ENCODE measurements around the gene ZCCHC17.

The ZCCHC17 gene

GRCh38 chr1:31299365-31299764 is 2.5 kb downstream of the ZCCHC17 start:
- no peak for DNase-seq
- in situ Hi-C loops (cut with MboI; ENCODE audit: low pct_unique_long_range_greater_than_20kb, low sequenced_read_pairs), result no loop called here

- DNase-seq, result peak; percentile 11
- in situ Hi-C loops (cut with MboI; ENCODE audit: low pct_unique_long_range_greater_than_20kb, low sequenced_read_pairs), result no loop called here
Measured at GRCh38 chr1:31300193-31300592, 3.4 kb downstream of the ZCCHC17 start.

- in situ Hi-C loops (cut with MboI; ENCODE audit: low pct_unique_long_range_greater_than_20kb, low sequenced_read_pairs), result no loop called here
- no peak for DNase-seq
Measured at GRCh38 chr1:31302709-31303441, 6.0 kb downstream of the ZCCHC17 start.

GRCh38 chr1:31306278-31306677 is 9.4 kb downstream of the ZCCHC17 start:
- in situ Hi-C loops (cut with MboI; ENCODE audit: low pct_unique_long_range_greater_than_20kb, low sequenced_read_pairs), result no loop called here
- no peak for DNase-seq

GRCh38 chr1:31308036-31308435 is 11.2 kb downstream of the ZCCHC17 start:
- no peak for DNase-seq
- in situ Hi-C loops (cut with MboI; ENCODE audit: low pct_unique_long_range_greater_than_20kb, low sequenced_read_pairs), result no loop called here

GRCh38 chr1:31310198-31310597 is 13.4 kb downstream of the ZCCHC17 start:
- DNase-seq, result no peak
- in situ Hi-C loops (cut with MboI; ENCODE audit: low pct_unique_long_range_greater_than_20kb, low sequenced_read_pairs), result no loop called here

- DNase-seq, result no peak
- in situ Hi-C loops (cut with MboI; ENCODE audit: low pct_unique_long_range_greater_than_20kb, low sequenced_read_pairs), result no loop called here
Measured at GRCh38 chr1:31315902-31316301, 19.1 kb downstream of the ZCCHC17 start.

GRCh38 chr1:31318146-31318545 is 21.3 kb downstream of the ZCCHC17 start:
- no peak for DNase-seq
- in situ Hi-C loops (cut with MboI; ENCODE audit: low pct_unique_long_range_greater_than_20kb, low sequenced_read_pairs), result no loop called here

GRCh38 chr1:31324093-31324492 is 27.3 kb downstream of the ZCCHC17 start:
- no peak for DNase-seq
- in situ Hi-C loops (cut with MboI; ENCODE audit: low pct_unique_long_range_greater_than_20kb, low sequenced_read_pairs), result no loop called here

- no peak for DNase-seq
- in situ Hi-C loops (cut with MboI; ENCODE audit: low pct_unique_long_range_greater_than_20kb, low sequenced_read_pairs), result no loop called here
Measured at GRCh38 chr1:31324992-31325391, 28.2 kb downstream of the ZCCHC17 start.

- in situ Hi-C loops (cut with MboI; ENCODE audit: low pct_unique_long_range_greater_than_20kb, low sequenced_read_pairs), result no loop called here
- no peak for DNase-seq
Measured at GRCh38 chr1:31326461-31326860, 29.6 kb downstream of the ZCCHC17 start.

GRCh38 chr1:31327381-31327780 is 30.5 kb downstream of the ZCCHC17 start:
- in situ Hi-C loops (cut with MboI; ENCODE audit: low pct_unique_long_range_greater_than_20kb, low sequenced_read_pairs), result no loop called here
- DNase-seq, result no peak

- in situ Hi-C loops (cut with MboI; ENCODE audit: low pct_unique_long_range_greater_than_20kb, low sequenced_read_pairs), result no loop called here
- DNase-seq, result peak; percentile 75
Measured at GRCh38 chr1:31335007-31335406, 38.2 kb downstream of the ZCCHC17 start.

GRCh38 chr1:31336687-31337467 is 40.0 kb downstream of the ZCCHC17 start:
- DNase-seq, result no peak
- in situ Hi-C loops (cut with MboI; ENCODE audit: low pct_unique_long_range_greater_than_20kb, low sequenced_read_pairs), result no loop called here

GRCh38 chr1:31344503-31344902 is 47.7 kb downstream of the ZCCHC17 start:
- in situ Hi-C loops (cut with MboI; ENCODE audit: low pct_unique_long_range_greater_than_20kb, low sequenced_read_pairs), result no loop called here
- DNase-seq, result no peak

- in situ Hi-C loops (cut with MboI; ENCODE audit: low pct_unique_long_range_greater_than_20kb, low sequenced_read_pairs), result no loop called here
- DNase-seq, result no peak
Measured at GRCh38 chr1:31345635-31346034, 48.8 kb downstream of the ZCCHC17 start.

- DNase-seq, result no peak
- in situ Hi-C loops (cut with MboI; ENCODE audit: low pct_unique_long_range_greater_than_20kb, low sequenced_read_pairs), result no loop called here
Measured at GRCh38 chr1:31346785-31347184, 50.0 kb downstream of the ZCCHC17 start.

- in situ Hi-C loops (cut with MboI; ENCODE audit: low pct_unique_long_range_greater_than_20kb, low sequenced_read_pairs), result no loop called here
- no peak for DNase-seq
Measured at GRCh38 chr1:31348449-31348848, 51.6 kb downstream of the ZCCHC17 start.

- in situ Hi-C loops (cut with MboI; ENCODE audit: low pct_unique_long_range_greater_than_20kb, low sequenced_read_pairs), result no loop called here
- DNase-seq, result no peak
Measured at GRCh38 chr1:31354283-31354682, 57.5 kb downstream of the ZCCHC17 start.

- no peak for DNase-seq
- in situ Hi-C loops (cut with MboI; ENCODE audit: low pct_unique_long_range_greater_than_20kb, low sequenced_read_pairs), result no loop called here
Measured at GRCh38 chr1:31356427-31356826, 59.6 kb downstream of the ZCCHC17 start.

GRCh38 chr1:31361607-31362006 is 64.8 kb downstream of the ZCCHC17 start:
- DNase-seq, result no peak
- in situ Hi-C loops (cut with MboI; ENCODE audit: low pct_unique_long_range_greater_than_20kb, low sequenced_read_pairs), result no loop called here
